Keratinocyte (primary cell): ENCODE results near the gene BBOX1.

Source experiments
- CTCF ChIP-seq, 3 experiments: IDR thresholded peaks in 1 of 3; conservative IDR thresholded peaks in 1 of 3; optimal IDR thresholded peaks in 1 of 3; 2 replicates in 2 of 3; 3 replicates in 1 of 3; pipeline versions ENCODE3 to v1.5.1; 2011; ENCODE audit warnings: low read length in 3 of 3, mild to moderate bottlenecking in 3 of 3, moderate library complexity in 2 of 3, control low read depth in 1 of 3, inconsistent platforms in 1 of 3; ENCODE audit not compliant: insufficient read depth in 2 of 3; ENCODE audit errors: extremely low read depth in 1 of 3
- EZH2 ChIP-seq: IDR thresholded peaks from one replicate; pipeline ENCODE4 v1.6.1; 2012; ENCODE audit warnings: inconsistent platforms, mild to moderate bottlenecking, low read length, moderate library complexity

- TF ChIP-seq CTCF (optimal IDR thresholded peaks at IDR 0.05 in 1 of 3, IDR thresholded peaks at IDR 0.05 in 1 of 3, conservative IDR thresholded peaks at IDR 0.05 in 1 of 3; ENCODE audit: extremely low read depth in 1 of 3, insufficient read depth in 2 of 3, low read length in 3 of 3) (no peak), EZH2 (no peak)
Observed at GRCh38 chr11:27025957-27026733, 14.5 kb upstream of the BBOX1 start.
